Medulla oblongata (tissue), 1 donor: ENCODE results near the gene TEDC1.

Source experiments
- DNase-seq: peaks from one replicate; pipeline ENCODE4 v3.0.0-alpha.2; 2015; ENCODE audit errors: extremely low spot score

TEDC1 gene, protein sequence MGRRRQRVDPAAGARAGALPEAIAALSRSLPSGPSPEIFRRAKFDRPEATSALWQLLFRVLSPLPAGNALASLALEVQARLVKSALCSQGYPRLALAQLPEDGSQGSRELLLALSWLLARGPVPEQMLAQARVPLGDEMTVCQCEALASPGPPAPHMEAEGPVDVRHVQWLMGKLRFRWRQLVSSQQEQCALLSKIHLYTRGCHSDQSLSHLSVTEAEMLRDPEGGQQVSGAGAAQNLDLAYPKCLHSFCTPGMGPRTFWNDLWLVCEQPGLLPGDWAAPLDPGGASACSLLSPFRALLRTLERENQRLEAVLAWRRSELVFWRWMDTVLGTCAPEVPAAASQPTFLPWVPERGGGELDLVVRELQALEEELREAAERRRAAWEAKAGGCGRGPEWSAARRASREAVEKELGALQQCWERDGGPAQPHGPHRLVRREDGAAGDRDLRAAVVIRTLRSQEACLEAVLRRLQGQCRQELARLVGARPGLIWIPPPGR

DNA sequence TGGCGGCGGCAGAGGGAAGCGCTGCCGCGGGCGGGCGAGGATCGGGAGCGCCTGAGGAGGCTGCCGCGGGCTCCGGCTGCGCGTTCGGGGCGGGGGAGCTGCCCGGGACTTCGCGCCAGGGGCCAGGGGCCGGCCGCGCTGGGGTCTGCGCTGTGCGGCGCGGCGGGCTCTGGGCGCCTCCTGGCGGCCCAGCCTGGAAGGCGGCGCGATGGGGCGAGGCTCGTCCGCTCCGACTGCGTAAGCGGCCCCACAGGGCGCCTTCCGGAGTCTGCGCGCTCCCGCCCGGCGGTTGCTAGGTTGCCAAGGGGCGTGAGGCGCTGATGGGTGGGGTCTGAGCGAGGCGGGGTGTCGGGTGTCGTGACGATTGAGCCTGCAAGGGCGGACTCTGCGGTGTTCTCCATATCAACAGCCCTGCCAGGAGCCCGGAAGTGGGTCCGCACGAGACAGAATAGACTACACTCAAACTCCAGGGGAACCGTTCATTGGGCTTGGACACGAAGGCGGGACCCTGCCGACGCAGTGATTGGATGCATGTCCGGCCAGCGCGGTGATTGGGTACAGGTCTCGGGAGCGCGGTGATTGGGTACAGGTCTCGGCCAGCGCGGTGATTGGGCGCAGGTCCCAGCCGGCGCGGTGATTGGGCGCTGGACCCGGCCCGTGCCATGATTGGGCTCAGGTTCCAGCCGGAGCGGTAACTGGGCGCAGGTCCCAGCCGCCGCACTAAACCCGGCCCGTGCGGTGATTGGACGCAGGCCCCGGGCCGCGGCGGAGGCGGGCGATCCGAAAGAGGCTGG is at the start of gene TEDC1:
TEDC1 (plus strand) TSS at position 675 of the 794 bp plus-strand sequence. CDS start 130 bp downstream, outside the sequence.
- peak; percentile 100 for DNase-seq

DNA sequence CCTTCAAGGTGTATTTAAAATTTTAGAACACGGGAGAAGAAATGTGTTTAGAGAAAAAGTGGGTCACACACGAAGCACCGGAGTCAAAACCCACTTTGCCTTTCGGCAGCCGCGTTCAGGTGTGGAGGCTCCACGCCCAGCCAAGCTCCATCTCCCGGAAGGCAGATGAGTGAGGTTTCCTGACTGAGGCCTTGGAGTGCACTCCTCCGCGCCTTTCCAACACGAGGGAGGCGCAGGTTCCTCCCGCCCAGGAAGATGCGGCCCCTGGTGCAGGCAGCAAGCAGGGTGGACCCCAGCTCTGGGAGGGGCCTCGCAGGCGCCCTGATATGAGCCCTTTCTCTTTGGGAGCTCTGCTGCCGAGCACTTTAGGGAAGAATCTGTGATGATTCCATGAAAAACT is 48.9 kb upstream of the TEDC1 start:
- DNase-seq: no peak

DNA sequence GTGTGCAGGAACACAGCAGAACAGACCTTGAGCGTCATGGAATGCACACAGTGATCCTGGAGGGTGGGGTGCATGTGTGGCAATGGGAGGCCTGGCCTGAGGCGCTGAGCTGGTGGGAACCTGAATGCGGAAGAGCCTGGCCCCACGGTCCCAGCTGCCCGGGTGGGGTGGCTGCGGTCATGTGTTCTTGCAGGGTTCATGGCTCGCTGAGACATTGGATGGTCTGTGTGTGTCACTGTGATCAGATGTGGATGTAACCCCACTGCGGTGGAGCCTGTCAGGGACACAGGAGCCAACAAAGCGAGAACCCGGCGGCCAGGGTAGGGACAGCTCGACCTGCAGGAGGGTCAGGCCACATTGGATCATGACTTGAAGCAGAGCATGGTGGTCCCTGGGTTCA is 48.2 kb upstream of the TEDC1 start:
- no peak for DNase-seq

DNA sequence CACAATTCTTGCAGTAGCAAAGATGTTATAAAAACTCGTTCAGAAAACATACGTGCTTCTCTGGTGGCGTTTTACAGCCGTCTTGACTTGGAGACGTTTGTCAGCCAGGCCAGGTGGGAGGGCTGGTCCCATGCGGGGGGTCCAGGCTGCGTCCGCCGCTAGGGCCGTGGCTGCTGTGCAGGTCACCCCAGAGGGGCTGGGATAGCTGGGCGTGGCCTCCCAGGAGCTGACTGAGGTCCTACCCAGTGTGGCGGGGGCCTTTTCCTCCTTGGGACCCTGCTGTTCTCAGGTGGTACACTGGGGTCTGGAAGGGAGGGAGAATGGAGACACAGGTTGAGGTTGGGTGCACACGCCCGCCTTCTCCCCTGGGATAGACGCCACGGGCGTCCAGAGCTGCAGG is 46.2 kb upstream of the TEDC1 start:
- DNase-seq: no peak

DNA sequence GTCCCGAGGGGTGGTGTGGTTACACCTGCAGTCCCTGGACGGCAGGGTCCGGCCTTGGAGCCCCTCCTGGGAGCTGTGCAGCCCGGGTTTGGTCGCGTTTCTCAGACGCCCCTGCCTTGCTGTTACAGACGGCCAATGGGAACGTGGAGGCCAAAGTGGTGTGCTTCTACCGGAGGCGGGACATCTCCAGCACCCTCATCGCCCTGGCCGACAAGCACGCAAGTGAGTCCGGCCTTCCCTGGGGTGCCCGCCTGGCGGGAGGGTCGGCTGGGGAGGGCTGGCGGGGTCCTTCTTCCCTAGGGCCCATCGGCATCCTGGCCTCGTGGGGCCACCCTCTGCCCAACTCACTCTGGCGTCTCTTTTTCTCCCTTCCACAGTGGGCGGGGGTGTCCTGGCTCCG is 45.8 kb upstream of the TEDC1 start:
- no peak for DNase-seq

DNA sequence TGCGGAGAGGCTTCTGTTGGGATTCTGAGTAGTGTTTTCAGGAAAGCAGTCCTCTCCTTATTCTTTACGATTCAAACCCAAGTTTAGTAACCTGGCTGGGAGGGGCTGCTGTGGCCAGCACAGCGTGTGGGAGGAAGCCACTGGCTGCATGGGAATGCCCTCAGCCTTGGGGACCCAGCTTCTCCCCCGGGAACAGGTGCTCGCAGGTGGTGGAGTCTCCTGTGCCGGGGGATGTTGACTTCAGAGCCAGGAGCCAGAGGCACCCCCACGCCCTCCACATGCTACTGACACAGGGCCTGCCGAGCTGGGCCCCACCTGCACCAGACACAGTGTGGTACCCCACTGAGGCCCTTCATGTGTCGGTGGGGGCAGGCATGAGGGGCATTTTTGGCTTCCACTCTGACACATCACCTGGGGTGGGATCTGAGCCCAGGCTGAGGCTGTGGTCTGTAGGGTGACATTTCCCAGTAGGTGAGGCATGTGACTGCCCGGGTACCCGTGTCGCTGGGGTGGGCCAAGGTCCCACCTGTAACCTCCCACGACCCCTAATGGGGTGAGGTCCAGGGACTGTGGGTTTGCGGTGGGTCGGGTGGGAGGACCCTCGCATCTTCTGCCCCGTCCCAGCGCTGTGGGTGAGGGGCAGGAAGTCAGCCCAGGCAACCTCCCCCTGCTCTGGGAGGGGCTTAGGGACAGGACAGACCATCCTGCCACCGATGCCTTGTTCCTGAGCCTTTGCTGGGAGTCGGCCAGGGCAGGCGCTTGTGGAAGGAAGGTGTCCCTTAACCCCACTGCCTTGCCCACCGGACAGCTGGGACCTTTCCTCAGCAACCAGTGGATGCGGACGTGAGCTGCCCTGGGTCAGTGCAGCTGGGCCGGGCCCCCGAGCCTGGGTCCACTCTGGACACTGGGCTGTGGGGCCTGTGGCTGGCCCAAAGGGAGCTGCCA is 44.9 kb upstream of the TEDC1 start:
- DNase-seq: no peak

DNA sequence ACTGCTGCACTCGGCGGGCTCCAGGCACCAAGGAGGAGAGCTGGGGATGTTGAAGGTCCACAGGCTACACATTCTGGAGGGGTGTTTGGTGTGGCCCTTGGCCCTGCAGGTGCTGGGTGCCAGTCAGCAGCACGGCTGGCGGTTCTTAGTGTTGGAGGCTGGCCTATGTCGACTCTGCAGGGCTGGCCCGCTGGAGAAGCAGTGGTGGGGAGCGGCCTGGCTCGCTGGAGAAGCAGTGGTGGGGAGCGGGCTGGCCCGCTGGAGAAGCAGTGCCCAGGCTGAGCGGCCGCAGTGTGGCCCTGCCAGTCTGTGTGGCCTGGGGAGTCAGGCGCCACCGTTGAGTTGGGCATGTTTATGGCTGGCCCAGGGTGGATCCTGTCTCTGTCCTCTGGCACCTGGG is 44.1 kb upstream of the TEDC1 start:
- DNase-seq: no peak

DNA sequence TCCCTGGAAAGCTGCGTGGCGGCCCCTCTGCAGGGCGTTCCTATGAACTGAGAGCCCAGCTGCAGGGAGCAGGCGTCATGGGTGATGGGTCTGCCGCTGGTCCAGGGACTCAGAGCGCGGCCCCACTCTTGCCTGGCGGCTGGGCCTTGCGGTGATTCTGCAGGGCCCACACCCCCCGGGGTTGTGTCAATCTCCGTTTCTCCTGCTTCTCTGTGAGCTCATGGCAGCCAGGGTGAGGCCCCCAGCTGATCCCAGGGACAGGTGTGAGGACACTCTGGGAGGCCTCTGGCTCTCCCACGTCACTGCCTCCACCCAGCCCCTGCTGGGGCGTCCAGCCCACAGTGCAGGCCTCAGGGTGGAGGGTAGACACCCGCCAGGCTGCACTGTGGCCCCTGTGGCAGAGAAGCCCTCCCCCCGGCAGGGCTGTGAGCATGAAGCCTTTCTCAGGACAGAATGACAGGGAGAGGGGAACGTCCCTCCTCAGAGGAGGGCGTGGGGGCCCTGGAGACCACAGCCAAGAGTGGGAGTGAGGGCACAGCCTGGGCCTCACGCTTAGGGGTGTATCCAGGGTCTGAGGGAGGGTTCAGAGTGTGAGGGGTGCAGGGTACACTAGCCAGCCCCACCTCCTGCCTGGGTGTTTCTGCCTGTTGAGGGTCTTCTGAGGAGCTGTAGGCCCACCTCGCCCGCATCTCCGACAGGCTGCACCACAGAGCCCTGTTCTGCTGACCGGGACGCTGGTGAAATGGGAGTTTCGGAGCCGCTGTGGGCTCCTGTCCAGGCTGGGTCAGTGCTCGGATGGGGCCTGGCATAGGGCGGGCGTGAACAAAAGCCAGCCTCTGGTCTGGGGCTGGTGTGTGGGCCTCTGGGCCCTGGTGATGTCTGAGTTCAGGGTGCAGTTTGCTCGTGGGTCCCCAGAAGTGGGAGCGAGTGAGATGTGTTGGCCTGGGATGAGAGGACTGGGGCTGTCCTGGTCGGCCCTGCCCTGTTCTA is 43.1 kb upstream of the TEDC1 start:
- no peak for DNase-seq

DNA sequence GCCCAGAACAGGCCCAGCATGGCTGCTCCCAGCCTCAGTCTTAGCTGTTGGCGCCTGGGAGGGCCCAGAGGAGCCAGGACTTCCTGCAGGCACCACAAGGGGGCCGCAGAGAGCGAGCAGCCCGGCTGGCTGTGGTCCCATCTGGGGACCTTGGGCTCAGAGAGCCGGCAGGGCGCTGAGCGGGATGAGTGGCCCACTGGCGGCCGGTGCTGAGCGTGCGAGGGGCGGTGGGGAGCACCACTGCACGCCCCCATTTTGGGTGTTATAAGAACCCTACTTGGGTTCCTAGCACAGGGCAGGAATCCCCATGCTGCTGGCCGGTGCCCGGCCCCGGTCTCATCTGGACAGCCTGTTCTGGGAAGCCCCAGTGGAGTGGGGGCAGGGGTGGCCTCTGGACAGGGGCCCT is 42.3 kb upstream of the TEDC1 start:
- peak; percentile 80 for DNase-seq

DNA sequence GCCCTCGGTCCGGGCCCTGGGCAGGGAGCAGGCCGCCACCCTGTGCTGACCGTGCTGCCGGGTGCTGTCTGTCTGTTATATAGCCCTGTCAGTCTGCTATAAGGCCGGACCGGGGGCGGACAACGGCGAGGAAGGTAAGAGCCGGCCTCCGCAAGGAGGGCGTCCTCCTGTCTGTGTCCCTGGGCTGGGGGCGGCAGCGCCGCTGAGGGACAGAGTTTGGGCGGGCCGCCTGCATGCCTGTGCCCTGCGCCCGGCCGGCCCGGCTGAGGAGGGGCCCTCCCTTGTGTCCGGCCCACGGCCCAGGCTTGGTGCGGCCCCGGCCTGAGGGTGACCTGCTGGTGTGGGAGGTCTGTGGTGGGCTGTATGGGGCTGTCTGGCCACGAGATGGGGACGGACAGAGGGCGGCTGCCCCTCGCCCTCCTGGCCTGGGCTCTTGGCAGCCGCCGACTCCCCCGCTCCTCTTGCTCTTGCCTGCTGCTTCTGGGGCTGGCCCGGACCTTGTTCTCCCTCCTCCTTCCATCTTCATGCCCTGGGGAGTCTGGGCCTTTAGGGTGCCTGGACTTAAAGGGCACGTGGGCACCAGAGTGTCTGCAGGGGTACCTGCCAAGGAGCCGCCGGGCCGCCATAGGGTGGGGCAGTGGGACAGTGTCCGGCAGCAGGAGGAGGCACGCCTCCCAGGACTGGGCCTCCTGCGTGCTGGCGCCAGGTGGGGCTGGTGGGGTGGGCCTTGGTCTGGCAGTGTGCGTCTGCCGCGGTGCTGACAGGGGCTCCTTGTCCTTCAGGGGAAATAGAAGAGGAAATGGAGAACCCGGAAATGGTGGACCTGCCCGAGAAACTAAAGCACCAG is 41.5 kb upstream of the TEDC1 start:
- no peak for DNase-seq

DNA sequence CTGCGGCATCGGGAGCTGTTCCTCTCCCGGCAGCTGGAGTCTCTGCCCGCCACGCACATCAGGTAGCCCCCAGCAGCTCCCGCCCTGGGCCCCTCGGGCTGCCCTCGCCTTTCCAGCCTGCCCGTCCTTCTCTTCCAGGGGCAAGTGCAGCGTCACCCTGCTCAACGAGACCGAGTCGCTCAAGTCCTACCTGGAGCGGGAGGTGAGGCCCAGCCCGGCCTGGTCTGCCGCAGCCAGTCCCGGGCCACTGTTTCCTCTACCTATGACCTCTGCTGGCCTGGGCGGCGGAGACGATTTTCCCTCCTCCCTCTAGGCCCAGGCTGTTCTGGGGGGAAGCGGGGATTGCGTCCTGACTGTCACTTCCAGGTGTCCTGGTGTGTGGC is 40.9 kb upstream of the TEDC1 start:
- DNase-seq: no peak

DNA sequence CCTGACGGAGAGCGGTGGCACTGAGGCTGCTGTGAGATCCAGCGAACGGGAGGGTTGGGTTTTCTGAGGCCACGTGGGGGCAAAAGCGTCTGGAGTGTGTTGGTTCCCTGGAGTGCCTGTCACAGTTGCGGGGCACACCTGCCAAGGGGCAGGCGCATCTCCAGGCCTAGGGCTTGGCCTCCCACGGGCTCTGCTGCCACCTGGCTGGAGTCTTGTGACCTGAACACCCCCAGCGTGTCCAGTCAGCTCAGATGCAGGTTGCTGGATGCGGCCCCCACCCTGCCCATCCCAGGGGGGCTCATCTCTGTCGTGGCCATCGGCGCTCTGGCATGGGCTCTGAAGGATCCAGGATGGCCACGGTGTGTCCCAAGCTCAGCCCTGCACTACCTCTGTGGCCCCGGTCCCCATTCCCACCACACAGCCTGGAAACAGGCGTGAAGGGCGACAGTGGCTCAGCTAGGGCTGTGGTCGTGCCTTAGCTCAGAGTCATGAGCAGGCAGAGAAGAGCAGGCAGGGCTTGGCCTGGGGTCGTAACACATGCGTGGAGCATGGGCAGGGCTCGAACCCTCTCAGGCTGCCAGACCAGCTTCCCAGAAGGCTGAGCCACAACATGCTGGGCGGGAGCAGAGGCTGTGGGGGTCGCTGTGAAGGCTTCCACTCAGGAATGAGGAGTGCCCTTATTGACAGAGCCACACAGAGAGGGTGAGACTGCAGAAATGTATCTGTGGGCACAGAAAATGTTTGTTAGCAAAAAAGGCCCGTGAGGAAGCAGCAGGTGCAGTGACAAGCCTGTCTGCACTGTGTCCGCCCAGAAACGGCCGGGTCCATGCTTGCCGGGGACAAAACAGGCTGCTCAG is 40.0 kb upstream of the TEDC1 start:
- no peak for DNase-seq

DNA sequence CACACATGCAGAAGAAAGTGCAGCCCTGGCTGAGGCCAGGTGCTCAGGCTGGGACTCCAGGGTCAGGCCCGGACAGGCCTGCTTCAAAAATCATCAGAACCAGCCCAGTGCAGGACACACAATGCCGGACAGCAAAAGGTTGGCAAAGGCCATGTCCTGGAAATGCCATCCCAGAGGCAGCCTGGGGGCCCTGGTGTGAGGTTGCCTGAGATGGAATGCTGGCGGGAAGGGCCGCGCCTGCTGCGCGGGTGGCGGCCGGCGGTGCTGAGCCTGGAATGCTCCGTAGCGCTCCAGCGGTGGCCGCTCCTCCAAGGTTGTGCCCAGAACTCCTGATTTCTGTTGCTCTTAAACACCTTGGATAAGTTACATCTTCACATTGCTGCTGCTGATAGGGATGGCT is 38.1 kb upstream of the TEDC1 start:
- DNase-seq: no peak

DNA sequence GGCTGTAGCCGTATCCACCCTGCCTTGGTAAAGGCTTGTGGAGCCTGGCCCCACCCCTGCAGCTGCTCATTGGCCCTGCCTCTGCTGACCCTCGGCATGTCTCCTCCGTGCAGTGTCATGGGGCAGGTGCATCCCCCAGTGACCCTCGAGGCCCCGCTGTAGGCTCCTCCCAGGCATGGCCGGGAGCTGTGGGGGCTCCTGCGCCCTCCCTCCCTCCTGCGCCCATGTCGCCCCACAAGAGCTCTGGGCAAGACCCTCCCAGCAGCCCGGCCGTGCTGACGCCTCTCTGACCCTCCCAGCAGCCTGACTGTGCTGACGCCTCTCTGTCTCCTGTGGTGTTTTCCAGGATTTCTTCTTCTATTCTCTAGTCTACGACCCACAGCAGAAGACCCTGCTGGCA is 37.2 kb upstream of the TEDC1 start:
- DNase-seq: no peak

DNA sequence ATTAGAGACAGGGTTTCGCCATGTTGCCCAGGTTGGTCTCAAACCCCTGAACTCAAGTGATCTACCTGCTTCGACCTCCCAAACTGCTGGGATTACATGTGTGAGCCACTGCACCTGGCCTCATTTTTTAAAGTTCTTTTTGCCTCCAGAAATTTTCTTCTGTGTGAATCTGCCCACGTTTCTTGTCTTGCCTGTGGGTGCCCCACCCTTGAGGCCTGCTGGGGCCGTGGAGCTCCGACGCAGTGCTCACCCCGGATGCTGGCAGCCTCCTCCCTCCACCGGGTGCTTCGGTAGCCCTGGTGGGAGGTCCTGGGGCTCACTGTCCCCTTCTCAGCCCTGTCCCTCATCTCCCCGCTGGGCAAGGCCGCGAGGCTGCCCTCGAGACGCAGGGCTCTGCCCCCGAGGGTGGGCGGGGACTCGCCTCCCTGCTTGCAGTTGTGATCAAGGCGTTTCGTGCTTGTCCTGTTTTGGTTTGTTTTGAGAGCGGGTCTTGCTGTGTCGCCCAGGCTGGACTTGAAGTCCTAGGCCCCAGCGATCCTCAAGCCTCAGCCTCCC is 35.9 kb upstream of the TEDC1 start:
- no peak for DNase-seq

DNA sequence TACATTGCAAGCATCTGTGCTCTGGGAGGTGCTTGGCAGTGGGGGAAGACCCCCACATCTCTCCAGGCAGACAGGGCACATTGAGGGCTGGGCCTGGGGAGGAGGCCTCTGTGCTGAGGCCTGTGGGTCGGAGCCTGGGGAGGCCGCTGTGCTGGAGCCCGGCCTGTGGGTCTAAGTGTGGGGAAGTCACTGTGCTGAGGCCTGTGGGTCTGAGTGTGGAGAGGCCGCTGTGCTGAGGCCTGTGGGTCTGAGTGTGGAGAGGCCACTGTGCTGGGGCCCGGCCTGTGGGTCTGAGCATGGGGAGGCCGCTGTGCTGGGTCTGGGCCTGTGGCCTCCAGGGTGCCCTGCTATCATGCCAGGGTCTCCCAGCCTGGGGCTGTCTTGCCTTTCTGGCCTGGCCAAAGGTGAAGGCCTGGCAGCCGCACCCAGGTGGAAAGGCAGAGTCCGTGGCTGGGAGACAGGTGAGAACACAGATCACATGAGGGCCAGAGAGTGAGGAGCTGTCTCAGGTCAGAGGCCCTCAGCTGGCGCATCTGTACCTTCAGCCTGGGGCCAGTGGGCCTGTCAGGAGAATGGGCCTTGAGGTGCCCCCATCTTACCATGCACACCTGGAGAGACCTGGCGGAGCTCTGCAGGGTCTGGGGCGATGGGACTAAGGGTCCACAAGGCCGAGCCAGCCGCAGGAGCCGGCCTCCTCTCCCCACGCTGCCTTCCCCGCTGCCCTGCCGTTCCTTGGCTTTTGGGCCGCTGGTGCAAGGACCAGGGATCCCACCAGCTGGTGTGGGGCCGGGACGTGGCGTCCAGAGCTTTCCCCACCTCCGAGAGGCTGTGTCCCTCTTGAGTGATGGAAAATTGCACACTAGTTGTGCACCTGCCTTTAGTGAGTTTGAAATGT is 35.0 kb upstream of the TEDC1 start:
- no peak for DNase-seq
